HEK293T (cell line): ENCODE results near the gene LHX6.

Experiments used
- BHLHE40 ChIP-seq: fragments of 450-650 bp; IDR thresholded peaks from 2 replicates; pipeline ENCODE4 v1.6.1; 2016; ENCODE audit warnings: mild to moderate bottlenecking, moderate library complexity, borderline replicate concordance
- FOXK2 ChIP-seq: fragments of 450-650 bp; IDR thresholded peaks from 2 replicates; pipeline ENCODE4 v1.6.1; 2016; ENCODE audit warnings: mild to moderate bottlenecking

GRCh38 chr9:122186777-122187470 is 41.8 kb downstream of the LHX6 start:
- TF ChIP-seq BHLHE40 (no peak), FOXK2 (no peak)
